NCI-H128 (cell line): ENCODE results near the gene VASH2.
"Not testable (repeated sequence)": the region's sequence is repeated elsewhere in the genome, so short reads cannot be mapped to it uniquely, and the experiment has no call there.

ENCODE experiments used
- DNase-seq: peaks from one replicate; lab custom pipeline; 2025; ENCODE audit not compliant: unreplicated experiment; lab: John Stamatoyannopoulos, UW

Gene VASH2

DNA sequence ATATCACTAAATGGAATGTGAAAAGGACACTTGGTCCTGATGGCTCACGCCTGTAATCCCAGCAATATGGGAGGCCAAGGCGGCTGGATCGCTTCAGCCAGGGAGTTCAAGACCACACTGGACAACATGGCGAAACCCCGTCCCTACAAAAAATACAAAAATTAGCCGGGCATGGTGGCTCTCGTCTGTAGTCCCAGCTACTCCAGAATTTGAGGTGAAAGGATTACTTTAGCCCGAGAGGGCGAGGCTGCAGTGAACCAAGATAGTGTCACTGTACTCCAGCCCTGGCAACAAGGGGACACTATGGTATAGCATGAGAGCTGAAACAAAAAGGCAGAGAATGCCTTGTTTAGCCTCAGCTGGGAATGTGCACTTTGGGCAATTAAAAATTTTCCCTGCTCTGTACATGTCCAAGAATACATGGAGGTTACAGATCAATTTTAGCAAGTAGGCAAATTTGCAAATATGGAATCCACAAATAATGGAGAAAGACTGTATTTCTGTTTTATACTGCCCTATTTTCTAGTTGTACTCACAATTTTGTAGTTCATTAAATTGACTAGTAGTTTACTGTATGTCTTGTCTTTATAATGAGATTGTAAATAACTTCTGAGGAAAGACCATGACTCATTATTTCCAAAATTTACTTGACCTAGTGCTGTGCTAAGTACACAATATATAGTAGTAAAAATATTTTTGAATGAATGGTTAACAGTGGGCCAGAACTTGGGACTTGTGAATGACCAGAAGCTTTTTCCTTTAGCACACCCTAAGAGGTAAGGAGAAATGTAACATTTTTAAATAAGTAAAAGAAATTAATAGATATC is 67.3 kb downstream of the VASH2 start:
- no peak for DNase-seq

DNA sequence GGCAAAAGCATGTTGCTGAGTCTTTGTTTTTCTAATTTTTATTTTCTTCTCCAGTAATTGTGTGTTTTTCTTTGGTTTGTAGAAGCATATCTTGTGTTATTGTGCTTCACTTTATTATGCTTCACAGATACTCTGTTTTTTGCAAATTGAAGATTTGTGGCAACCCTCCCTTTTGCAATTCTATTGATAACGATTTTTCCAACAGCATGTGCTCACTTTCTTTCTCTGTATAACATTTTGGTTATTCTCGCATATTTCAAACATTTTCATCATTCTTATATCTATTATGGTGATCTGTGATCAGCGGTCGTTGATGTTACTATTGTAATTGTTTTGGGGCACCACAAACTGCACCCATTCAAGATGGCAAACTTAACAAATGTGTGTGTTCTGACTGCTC is 69.1 kb downstream of the VASH2 start:
- no peak for DNase-seq

DNA sequence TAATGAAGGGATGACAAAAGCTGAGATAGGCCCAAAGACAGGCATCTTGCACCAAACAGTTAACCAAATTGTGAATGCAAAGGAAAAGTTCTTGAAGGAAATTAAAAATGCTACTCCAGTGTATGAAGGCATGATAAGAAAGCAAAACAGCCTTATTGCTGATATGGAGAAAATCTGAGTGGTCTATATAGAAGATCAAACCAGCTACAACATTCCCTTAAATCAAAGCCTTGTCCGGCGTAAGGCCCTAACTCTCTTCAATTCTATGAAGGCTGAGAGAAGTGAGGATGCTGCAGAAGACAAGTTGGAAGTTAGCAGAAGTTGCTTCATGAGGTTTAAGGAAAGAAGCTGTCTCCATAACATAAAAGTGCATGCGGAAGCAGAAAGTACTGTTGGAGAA is 69.7 kb downstream of the VASH2 start:
- no peak for DNase-seq

DNA sequence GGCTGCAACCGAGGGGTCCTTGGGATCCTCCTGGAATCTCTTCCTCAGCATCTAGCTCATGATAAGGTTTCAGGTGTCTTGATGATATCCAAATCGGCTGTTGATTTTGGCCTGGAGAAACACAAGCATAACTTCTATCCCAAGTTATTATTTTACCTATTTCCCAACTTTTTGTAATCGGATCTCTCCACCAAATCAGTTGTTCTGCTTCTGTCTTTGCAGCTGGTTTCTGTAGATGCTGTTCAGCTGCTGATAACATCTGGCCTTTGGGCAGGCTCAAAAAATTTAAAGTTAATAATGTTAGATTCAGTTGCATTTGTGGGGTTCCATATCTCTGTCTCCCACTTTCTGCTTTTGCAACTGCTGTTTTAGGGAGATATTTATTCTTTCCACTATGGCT is 76.7 kb downstream of the VASH2 start:
- not testable (repeated sequence) for DNase-seq

DNA sequence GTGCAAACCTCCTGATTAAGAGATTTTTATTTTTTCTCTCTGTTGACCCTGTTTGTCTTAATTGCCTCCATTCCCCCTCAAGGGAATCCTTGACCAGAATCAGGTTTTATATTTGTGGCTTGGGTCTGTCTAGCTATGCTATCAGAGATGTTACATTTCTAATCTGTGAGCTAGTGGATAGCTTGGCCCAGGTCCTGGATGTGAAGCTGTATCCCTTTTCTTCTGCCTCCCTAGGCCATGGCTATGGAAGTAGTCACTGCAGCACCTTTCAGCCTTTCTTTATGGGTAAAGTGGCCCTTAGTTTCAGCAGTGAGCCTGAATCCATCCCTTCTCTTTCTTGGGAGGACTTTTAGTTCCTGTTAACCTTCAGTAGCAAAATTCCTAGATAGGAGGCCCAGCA is 82.3 kb downstream of the VASH2 start:
- no peak for DNase-seq

DNA sequence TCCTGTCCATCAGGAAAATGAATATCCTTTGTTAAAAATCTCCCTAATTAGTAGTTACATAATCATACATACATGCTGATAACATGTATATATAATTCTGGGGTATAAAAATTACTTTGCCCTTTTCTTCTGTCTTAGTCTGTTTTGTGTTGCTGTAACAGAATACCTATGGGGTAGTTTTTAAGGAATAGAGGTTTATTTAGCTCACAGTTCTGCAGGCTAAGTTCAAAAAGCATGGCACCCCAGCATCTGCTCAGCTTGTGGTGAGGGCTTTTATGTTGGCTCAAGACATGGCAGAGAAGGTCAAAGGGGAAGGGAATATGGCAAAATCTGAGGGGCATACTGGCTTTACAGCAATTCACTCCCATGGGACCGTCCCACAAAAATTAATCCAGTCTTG is 84.4 kb downstream of the VASH2 start:
- no peak for DNase-seq

DNA sequence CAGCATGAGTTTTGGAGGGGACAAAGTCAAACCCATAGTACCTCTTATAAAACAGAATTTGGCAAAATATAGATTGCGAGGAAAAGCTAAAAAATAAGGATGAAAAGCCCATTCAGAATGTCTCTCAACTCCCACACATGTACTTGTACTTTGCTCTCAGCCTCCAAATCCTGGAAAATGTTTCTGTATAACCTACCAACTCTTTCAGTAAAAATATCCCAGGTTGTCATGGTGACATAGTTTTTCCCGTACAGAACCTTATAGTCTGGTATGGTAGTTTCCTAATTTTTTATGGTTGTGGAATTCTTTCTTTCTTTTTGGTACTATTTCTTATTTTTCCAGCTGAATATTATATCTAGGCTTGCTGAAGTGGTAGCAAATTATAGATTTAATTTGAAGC is 85.2 kb downstream of the VASH2 start:
- DNase-seq: no peak
